HG02870 (cell line): ENCODE results near the gene OOSP4B.
"Not testable (repeated sequence)": the region's sequence is repeated elsewhere in the genome, so short reads cannot be mapped to it uniquely, and the experiment has no call there.

Source experiments
- ATAC-seq: cut with Tn5 transposase; IDR thresholded peaks from one replicate; pipeline ENCODE4 v1.9.1; 2021; ENCODE audit warnings: mild to moderate bottlenecking, moderate library complexity; ENCODE audit not compliant: unreplicated experiment

Gene OOSP4B

DNA sequence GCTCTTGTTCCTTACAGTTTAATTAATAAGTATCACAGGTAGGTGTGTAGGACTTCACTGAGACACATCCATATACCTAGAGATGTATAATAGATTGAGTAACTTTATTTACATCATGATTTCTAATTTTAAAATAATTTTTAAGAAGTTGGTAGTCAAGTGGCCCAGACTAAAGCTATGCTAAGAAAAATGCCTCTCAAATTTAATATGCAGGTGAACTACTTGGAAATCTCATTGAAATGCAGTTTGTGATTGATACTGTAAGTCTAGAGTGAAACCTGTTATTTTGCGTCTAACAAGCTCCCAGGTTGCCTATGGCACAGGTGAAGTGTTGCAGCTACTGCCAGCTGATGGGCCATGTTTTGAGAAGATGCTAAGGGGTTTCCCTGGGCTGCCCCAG lies at the start of gene OOSP4B:
TSS of gene OOSP4B (plus strand) at position 301 of the 400 bp plus-strand sequence.
- ATAC-seq, result no peak

DNA sequence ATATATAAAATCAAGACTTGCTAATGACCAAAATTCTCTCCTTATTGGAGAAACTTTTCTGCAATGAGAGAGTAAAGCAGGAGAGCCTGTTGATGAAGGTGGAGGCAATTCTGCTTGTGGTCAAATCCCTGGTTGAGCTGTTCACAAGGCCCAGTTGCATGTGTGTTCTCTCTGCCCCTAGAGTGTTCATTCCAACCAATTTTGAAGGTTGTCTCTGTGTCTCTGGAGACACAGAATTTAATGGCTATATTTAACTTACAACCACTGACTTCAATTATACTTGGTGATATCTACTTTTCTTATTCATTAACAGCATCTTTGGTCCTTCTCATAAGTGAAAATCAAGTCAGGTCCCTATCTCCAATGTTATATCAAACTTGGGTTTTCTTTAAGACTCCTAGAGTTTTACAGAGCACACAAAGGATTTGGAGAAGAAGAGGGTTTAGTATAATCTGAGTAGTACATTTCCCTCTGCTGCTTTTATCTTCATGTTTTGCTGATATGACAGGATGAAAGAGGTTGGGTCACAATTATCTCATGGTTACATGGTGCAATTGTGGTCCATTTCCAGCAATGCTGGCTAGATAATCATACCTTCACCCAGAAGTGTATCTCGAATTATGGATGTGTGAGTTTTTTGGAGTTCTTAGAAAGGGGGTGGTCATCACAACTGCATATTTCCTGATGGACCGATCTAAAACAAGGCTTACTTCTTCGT lies 49.1 kb upstream of the OOSP4B start:
- ATAC-seq, result no peak

DNA sequence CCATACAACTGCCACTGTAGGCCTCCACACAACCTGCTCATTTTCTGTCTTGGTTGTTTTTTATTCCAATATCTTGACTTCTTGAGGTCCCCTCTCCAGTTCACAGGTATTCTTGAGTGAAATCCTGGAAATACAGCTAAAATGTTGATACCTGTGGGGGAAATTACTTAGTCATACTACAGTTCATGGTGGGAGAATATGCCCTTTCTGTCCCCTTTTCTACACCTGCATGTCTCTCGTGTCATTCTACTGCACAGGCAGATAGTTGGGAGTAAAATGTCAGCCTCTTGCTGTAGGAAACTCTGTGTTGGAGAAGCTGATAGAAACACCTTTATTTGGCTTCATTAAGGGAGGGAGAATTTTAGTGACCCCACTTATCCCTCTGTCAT lies 48.6 kb upstream of the OOSP4B start:
- no peak for ATAC-seq

DNA sequence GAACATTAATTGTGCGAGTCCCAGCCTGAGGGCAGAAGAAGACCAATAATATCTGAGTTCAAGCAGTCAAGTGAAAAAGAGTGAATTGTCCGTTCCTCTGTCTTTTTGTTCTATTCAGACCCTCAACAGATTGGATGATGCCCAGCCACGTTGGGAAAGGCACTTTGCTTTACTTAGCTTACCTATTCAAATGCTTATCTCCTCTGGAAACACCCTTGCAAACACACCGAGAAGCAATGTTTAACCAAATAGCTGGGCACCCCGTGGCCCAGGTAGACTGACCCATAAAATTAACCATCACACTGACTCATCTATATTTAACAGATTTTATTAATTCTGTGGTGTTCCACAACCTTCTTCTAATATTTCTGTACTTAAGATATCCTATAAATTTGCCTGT lies 43.9 kb upstream of the OOSP4B start:
- no peak for ATAC-seq

DNA sequence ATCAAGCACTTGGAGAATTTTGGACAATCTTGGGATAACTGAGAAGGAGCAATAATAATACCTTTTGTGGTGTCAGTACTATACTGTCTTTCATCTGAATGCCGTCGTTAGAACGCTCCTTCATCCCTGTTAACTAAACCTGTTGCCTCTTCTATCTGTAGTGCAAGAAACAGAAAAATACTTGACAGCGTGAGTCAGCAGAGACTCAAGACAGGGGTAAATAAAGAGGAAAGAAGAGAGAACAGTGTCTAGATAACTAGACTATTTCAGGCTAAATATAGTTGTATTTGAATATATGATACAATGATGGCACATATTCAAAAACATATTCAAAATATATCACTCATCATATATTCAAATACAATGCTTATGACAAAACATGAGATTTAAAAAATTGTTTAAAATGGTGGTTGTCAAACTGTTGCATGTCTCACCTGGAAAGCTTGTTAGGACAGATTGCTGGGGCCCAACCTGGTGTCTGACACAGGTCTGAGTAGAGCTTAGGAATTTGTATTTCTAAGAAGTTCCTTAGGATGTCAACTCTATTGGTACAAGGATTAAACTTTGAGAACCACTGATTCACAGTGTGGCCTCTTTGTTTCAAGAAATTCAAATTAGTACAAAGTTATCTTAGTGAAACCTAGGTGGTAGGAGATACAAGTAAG lies 35.7 kb upstream of the OOSP4B start:
- ATAC-seq, result no peak

DNA sequence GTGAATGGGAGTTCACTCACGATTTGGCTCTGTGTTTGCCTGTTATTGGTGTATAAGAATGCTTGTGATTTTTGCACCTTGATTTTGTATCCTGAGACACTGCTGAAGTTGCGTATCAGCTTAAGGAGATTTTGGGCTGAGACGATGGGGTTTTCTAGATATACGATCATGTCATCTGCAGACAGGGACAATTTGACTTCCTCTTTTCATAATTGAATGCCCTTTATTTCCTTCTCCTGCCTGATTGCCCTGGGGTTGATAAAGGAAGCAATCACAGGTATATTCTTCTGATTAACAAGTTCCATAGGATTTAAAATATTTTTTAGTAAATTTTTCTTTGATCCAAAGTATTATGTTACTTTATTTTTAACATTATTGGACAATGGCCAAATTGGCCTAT lies 34.9 kb upstream of the OOSP4B start:
- not testable (repeated sequence) for ATAC-seq

DNA sequence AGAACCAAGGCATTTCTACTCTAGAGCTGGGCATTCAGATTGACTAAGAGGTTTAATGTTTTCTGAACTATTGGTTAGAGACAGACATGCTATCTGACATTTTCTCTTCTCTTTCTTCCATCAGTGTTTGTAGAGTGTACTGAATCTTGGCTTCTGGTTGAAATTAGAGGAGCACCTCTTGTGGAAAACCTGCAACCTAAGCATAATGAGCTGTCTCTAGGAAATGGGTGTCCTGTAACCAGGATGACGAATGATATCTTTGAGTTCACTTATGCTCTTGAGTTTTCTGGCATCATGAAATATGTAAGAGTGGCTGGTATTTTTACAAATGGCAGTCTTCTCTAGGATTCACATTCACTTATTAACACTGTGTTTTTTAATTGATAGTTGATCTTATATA lies 33.8 kb upstream of the OOSP4B start:
- no peak for ATAC-seq

DNA sequence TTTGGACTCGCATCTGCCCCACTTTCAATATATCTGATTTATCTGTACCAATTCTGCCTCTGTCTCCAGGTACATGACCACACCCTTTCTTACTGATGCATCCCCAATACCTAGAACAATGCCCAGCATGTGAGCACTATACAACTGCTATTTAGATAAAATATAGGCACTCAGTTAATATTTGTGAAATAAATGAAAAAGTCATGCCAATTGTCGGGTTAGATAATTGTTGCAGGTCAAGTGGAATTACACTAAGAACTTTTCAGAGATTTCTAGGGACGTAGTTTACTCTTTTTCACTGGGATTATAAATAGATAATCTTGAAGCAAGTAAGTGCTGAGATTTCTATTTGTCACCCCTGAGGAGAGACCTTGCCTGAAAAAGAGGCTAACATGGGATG lies 32.6 kb upstream of the OOSP4B start:
- no peak for ATAC-seq

DNA sequence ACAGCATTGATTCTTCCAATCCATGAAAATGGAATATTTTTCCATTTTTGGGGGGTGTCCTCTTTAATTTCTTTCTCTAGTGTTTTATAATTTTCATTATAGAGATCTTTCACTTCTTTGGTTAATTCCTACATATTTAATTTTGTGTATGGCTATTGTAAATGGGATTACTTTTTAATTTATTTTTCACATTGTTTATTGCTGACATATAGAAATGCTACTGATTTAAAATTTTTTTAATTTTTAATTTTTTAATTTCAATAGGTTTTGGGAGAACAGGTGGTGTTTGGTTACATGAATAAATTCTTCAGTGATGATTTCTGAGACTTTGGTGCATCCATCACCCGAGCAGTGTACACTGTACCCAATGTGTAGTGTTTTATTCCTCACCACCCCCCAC lies 26.6 kb upstream of the OOSP4B start:
- ATAC-seq, result no peak

DNA sequence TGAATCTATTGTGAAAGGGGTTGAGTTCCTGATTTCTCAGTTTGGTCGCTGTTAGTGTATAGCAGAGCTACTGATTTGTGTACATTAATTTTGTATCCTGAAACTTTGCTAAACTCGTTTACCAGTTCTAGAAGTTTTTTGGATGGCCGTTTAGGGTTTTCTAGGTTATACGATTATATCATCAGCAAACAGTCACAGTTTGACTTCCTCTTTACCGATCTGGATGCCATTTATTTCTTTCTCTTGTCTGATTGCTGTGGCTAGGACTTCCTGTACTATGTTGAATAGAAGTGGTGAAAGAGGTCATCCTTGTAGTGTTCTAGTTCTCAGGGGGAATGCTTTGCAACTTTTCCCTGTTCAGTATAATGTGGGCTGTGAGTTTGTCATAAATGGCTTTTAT lies 24.6 kb upstream of the OOSP4B start:
- no peak for ATAC-seq

DNA sequence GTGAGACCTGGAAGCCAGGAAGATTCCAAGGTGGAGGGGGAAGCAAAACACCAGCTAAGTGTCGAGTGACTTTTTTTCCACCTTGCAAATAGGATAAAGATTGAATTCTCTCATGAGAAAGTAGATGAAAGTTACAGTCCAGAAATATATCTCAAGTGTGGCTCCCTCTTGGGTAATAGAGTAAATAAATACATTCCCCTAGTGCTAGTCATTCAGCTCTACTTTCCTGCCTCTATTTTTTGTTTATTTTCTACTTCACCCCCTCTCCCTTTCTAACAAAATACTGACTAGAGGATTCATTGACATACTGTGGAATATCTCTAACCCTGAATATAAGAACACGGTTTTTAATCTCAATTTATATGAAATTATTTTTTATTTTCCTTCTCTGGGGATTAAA lies 19.2 kb upstream of the OOSP4B start:
- no peak for ATAC-seq

DNA sequence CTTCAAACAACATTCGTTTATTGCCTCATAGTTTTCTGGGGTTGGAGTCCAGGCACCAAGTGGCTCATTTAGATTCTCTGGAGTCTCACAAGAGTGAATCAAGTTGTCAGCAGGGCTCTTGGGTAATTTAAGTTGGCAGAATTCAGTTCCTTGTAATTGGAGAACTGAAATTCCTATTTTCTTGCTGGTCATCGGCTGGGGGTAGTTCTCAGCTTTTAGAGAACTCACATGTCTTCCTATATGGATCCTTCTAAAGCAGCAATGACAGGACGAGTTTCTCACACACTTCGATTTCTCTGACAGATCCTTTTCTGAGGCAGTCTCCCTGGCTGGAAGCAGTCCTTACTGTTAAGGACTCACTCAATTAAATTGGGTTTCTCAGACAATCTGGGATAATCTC lies 17.3 kb upstream of the OOSP4B start:
- no peak for ATAC-seq

DNA sequence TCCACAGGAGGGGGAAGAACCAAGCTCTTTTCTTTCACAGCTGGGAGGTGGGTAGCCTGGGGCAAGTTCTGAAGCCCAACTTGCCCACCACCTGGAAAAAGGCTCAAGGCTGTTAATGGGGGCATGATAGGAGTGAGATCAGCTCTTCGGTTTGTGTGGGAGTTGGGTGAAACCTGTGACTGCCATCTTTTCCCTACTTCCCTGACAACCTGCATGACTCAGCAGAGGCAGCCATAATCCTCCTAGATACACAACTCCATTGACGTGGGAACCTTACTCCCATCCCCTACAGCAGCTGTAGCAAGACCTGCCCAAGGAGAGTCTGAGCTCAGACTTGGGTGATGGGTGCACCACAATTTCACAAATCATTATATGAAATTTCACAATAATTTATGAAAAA lies 13.3 kb upstream of the OOSP4B start:
- ATAC-seq, result no peak

DNA sequence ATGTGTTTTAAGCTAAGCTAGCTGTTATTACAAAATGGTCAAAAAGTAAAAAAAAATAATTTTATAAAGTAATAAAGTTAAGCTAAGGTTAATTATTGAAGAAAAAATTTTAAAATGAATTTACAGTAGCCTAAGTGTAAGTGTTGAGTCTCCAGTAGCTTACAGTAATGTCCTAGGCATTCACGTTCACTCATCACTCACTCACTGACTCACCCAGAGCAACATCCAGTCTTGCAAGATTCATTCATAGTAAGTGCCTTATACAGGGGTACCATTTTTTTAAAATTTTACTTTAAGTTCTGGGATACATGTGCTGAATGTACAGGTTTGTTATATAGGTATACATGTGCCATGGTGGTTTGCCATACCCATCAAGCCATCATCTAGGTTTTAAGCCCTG lies 11.6 kb upstream of the OOSP4B start:
- no peak for ATAC-seq

DNA sequence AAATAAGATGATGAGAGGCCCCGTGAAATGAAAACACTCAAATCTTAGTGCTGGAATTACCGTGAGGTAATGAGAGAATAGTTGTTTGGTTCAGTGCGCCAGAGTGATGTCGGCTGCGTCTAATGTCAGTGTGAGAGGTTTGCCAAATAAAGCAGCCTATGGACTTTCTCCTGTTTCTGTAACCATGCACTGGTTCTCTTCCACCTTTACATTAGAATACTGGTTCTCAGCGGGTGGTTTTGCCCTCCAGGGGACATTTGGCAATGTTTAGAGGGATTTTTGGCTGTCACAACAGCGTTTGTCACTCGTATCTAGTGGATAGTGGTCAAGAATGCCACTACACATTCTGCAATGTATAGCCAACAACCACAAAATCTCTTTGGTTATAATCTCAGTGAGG lies 1.1 kb downstream of the OOSP4B start:
- no peak for ATAC-seq

DNA sequence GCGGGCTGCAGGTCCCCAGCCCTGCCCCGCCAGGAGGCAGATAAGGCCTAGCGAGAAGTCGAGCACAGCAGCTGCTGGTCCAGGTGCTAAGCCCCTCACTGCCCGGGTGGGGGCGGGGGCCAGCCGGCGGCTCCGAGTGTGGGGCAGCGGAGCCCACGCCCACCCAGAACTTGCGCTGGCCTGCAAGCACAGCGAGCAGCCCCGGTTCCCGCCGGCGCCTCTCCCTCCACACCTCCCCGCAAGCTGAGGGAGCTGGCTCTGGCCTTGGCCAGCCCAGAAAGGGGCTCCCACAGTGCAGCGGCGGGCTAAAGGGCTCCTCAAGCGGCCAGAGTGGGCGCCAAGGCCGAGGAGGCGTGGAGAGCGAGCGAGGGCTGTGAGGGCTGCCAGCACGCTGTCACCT lies 3.4 kb downstream of the OOSP4B start:
- ATAC-seq, result not testable (repeated sequence)

DNA sequence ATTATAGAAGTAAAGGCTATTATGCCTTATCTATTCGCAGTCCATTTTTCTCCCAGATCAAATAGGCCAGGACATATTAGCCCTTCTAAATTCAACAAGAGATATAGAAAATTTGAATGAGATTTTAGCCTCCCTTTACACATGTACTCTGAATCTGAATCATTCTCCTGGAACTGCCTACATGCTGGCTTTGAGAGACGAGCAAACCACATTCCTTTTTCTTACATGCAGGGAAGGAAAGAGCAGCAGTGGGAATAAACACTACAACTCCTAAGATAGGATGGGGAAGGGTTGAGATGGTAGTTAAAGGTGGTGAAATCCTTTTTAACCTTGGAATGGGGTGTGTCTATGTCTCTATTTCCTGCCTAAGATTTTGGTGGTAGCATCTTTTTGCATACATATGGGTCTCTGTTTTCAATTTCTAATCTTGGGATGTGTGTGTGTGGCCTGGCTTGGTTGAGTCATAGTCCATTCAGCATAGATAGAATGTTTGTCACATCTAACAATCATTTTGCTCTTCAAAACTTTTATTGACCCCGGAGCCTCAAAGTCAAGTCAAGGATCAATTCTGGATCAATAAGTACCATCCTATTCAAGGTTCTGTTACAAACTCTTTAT lies 12.1 kb downstream of the OOSP4B start:
- ATAC-seq, result no peak

DNA sequence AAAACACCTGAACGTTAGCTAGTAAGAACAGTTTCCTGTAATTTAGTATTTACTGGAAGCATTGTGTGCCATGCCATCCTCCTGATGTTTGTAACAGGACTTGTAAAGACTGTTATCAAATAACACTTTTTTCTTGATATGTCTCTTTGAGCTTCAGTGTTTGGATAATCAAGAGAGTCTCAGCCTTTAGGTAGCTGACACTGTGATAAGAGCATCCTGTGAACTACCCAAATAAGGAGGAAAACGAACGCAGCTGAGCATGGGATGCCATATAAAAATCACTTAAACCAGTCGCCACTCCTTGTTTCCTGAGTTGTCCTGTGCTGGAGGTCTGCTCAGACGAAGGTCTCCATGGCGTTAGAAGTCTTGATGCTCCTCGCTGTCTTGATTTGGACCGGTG lies 23.1 kb downstream of the OOSP4B start, which contains the start of gene OOSP2:
TSS of gene OOSP2 (plus strand) at position 301 of the 400 bp plus-strand sequence. CDS start at position 352, 51 bp downstream.
- no peak for ATAC-seq

DNA sequence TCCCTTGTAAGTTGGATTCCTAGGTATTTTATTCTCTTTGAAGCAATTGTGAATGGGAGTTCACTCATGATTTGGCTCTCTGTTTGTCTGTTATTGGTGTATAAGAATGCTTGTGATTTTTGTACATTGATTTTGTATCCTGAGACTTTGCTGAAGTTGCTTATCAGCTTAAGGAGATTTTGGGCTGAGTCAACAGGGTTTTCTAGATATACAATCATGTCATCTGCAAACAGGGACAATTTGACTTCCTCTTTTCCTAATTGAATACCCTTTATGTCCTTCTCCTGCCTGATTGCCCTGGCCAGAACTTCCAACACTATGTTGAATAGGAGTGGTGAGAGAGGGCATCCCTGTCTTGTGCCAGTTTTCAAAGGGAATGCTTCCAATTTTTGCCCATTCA lies 33.4 kb downstream of the OOSP4B start:
- not testable (repeated sequence) for ATAC-seq

DNA sequence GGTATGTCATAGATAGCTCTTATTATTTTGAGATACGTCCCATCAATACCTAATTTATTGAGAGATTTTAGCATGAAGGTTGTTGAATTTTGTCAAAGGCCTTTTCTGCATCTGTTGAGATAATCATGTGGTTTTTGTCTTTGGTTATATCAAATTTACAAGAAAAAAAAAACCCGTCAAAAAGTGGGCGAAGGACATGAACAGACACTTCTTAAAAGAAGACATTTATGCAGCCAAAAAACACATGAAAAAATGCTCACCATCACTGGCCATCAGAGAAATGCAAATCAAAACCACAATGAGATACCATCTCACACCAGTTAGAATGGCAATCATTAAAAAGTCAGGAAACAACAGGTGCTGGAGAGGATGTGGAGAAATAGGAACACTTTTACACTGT lies 33.9 kb downstream of the OOSP4B start:
- ATAC-seq, result not testable (repeated sequence)

DNA sequence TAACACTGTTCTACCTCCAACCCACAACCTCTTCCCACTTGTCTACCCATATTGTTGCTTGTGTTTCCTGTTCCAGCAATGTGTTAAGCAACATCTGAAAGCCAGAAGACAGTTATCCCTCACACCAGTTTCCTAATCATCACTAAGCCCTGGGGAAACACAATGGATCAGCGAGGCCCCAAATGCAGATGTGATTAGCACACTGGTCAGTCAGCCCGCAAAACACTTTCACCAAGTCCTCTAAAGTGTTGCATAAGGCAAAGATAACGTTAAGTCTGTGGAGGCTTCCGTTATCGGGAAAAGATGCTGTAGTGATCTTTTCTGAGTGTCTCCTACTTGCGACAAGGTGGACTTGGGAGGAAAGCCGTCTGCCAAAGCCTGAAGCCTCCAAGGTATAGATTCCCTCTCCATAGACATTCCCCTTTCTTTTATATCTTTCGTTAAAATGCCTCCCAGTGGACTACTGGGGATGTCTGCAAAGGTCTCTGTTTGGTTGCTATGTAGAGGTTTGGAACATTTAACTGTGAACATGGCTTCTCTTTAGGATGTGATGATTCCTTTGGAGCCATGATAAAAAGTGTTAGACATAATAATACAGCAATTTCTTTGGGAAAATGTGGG lies 39.5 kb downstream of the OOSP4B start, which contains the start of gene MS4A3:
TSS of gene MS4A3 (plus strand) at position 317 of the 621 bp plus-strand sequence. CDS start 4,496 bp downstream, outside the sequence.
- no peak for ATAC-seq

DNA sequence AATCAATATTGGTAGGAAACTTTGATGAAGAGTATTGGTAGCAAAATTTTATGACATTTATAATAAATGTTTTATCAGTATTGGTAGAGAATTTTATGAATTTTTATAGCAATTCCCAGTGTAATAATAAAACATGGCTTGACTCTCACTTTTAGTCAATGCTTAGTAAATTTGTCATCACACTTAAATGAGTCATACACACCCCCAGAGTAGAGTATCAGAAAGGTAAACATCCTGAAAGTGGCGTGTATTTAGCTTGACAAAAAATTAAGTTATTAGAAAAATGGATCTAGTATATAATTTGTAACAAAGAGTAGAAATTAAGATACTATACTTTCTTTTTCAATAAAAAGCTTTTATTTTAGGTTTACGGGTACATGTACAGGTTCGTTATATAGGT lies 42.1 kb downstream of the OOSP4B start:
- ATAC-seq, result no peak
